ENCODE measurements around the gene KCNE1. TPM values are rescaled to one million over a fixed set of nuclear protein-coding genes. Genes with fewer than 3 reads are reported as not detected.

KCNE1 gene
- total and polyA plus RNA-seq, 8 donors, result 0.13 to 10.6 (median 1.7) TPM; not detected in 1

DNA sequence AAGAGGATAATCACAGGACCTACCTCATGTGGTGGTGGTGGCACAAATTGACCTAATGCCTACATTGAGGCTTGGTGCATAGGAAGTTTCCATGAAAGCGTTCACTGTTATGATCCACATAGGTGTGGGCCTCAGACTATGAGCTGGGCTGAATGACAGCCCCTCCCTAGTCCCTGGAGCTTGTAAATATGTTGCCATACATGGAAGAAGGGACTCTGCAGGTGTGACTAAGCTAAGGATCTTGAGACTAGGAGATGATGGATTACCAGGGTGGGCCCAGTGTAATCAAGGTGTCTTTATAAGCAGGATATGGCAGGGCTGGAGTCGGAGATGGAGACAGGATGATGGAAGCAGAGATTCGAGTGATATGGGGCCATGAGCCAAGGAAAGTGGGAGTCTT, 31.0 kb upstream of the KCNE1 start:
- Histone ChIP-seq H3K27me3 (no peaks in the 10 kb centered on the region), H3K36me3 (no peaks in the 10 kb centered on the region), H3K4me1 (peaks cover 17 to 46% (median 23%) of the 10 kb centered on the region in 4 donors), H3K27ac (no peak overlapping the region), H3K4me3 (no peak overlapping the region), H3K9me3 (no peaks in the 10 kb centered on the region)
- intact Hi-C loops (cut with DNase I; ENCODE audit: low total_unique reads), result no loop called here
- TF ChIP-seq, protein P1, sequence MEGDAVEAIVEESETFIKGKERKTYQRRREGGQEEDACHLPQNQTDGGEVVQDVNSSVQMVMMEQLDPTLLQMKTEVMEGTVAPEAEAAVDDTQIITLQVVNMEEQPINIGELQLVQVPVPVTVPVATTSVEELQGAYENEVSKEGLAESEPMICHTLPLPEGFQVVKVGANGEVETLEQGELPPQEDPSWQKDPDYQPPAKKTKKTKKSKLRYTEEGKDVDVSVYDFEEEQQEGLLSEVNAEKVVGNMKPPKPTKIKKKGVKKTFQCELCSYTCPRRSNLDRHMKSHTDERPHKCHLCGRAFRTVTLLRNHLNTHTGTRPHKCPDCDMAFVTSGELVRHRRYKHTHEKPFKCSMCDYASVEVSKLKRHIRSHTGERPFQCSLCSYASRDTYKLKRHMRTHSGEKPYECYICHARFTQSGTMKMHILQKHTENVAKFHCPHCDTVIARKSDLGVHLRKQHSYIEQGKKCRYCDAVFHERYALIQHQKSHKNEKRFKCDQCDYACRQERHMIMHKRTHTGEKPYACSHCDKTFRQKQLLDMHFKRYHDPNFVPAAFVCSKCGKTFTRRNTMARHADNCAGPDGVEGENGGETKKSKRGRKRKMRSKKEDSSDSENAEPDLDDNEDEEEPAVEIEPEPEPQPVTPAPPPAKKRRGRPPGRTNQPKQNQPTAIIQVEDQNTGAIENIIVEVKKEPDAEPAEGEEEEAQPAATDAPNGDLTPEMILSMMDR (IDR thresholded peaks at IDR 0.05), result no peak
- WGBS, 5 donors, result 82 to 96% (median 94%) methylated on average over 3 of the region's 3 CpGs
- no peak for DNase-seq

GRCh38 chr21:34540206-34540605, 28.2 kb upstream of the KCNE1 start:
- Histone ChIP-seq H3K27me3 (no peaks in the 10 kb centered on the region), H3K36me3 (no peaks in the 10 kb centered on the region), H3K27ac (no peak overlapping the region), H3K9me3 (no peaks in the 10 kb centered on the region), H3K4me3 (no peak overlapping the region), H3K4me1 (peaks cover 9 to 25% (median 13%) of the 10 kb centered on the region in 4 donors)
- TF ChIP-seq EP300 (IDR thresholded peaks at IDR 0.05) (no peak), POLR2AphosphoS5 (IDR thresholded peaks at IDR 0.05) (no peak), POLR2A (IDR thresholded peaks at IDR 0.05) (no peak)
- TF ChIP-seq, protein P1 (IDR thresholded peaks at IDR 0.05), result no peak
- intact Hi-C loops (cut with DNase I; ENCODE audit: low total_unique reads), result no loop called here
- whole genome bisulfite sequencing, 5 donors, result 83 to 85% (median 85%) methylated on average over 5 of the region's 5 CpGs
- DNase-seq, result no peak

GRCh38 chr21:34537838-34538237, 25.8 kb upstream of the KCNE1 start:
- Histone ChIP-seq H3K4me3 (no peak overlapping the region), H3K27me3 (no peaks in the 10 kb centered on the region), H3K9me3 (no peaks in the 10 kb centered on the region), H3K4me1 (peaks cover 0 to 2% (median 0%) of the 10 kb centered on the region in 4 donors), H3K27ac (no peak overlapping the region), H3K36me3 (no peaks in the 10 kb centered on the region)
- intact Hi-C loops (cut with DNase I; ENCODE audit: low total_unique reads), result no loop called here
- no peak for DNase-seq
- no peak for TF ChIP-seq POLR2AphosphoS5 (IDR thresholded peaks at IDR 0.05)
- TF ChIP-seq, protein P1 (IDR thresholded peaks at IDR 0.05), result no peak
- no peak for TF ChIP-seq POLR2A (IDR thresholded peaks at IDR 0.05)
- no peak for TF ChIP-seq EP300 (IDR thresholded peaks at IDR 0.05)
- WGBS, 5 donors, result 76 to 87% (median 78%) methylated on average over 3 of the region's 3 CpGs

DNA sequence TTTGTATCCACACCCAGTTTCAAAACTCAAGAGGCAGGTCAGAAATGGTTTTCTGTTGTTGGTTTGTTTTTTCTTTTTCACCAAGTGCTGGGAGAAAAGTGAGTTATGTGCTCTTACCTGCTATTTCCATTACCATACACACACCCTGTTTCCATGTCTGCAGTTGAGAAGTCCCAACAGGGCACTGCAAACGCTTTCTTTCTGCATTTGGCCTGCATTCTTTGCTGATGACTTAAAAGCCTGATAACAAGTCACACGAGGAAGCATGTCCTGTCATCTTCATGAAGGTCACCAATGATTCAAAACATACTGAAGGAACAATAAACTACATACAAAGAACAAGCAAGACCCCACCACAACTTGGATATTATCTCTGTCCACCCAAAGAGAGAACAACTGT, 24.8 kb upstream of the KCNE1 start:
- DNase-seq, result no peak
- no peaks in the 10 kb centered on the region for H3K9me3 ChIP-seq
- no peaks in the 10 kb centered on the region for H3K27me3 ChIP-seq
- no peaks in the 10 kb centered on the region for H3K36me3 ChIP-seq
- TF ChIP-seq POLR2AphosphoS5 (IDR thresholded peaks at IDR 0.05) (no peak), EP300 (IDR thresholded peaks at IDR 0.05) (no peak), POLR2A (IDR thresholded peaks at IDR 0.05) (no peak)
- TF ChIP-seq, protein P1 (IDR thresholded peaks at IDR 0.05), result no peak
- no peak overlapping the region for H3K4me3 ChIP-seq
- intact Hi-C loops (cut with DNase I; ENCODE audit: low total_unique reads), result no loop called here
- no peak overlapping the region for H3K27ac ChIP-seq
- 32 to 41% (median 37%) methylated on average over 2 of the region's 2 CpGs for WGBS, 5 donors
- H3K4me1 ChIP-seq, result no peaks in the 10 kb centered on the region
